ENCODE measurements around the gene COTL1.

Gene COTL1

GRCh38 chr16:84614073-84614459, 3.8 kb downstream of the COTL1 start:
- DNase-seq (ENCODE audit: low spot score): no peak

GRCh38 chr16:84613408-84614072, 4.3 kb downstream of the COTL1 start:
- DNase-seq (ENCODE audit: low spot score): no peak

- DNase-seq (ENCODE audit: low spot score): no peak
Observed at GRCh38 chr16:84612686-84613085, 5.2 kb downstream of the COTL1 start.

- no peak for DNase-seq (ENCODE audit: low spot score)
Observed at GRCh38 chr16:84611041-84611440, 6.8 kb downstream of the COTL1 start.

GRCh38 chr16:84610376-84610775, 7.5 kb downstream of the COTL1 start:
- DNase-seq (ENCODE audit: low spot score): no peak

GRCh38 chr16:84609563-84610177, 8.2 kb downstream of the COTL1 start:
- no peak for DNase-seq (ENCODE audit: low spot score)

DNA sequence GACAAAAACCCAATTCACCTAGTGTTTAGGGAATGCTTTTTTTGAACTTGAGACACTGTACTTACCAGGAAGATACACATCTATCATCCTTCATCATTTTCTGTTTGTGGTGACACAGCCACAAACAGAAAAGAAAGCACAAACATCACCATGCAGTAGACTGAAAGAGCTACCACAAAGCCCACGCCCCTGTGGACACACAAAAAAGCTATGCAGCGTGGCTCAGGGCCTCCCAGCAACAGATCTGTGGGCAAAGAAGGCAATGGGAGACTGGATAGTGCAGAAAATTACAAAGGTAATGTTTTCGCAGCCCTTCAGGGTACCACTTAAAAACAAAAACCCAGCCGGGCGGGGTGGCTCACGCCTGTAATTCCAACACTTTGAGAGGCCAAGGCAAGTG, 9.6 kb downstream of the COTL1 start:
- no peak for DNase-seq (ENCODE audit: low spot score)

GRCh38 chr16:84607694-84608093, 10.2 kb downstream of the COTL1 start:
- no peak for DNase-seq (ENCODE audit: low spot score)

GRCh38 chr16:84607061-84607460, 10.8 kb downstream of the COTL1 start:
- DNase-seq (ENCODE audit: low spot score): no peak

DNA sequence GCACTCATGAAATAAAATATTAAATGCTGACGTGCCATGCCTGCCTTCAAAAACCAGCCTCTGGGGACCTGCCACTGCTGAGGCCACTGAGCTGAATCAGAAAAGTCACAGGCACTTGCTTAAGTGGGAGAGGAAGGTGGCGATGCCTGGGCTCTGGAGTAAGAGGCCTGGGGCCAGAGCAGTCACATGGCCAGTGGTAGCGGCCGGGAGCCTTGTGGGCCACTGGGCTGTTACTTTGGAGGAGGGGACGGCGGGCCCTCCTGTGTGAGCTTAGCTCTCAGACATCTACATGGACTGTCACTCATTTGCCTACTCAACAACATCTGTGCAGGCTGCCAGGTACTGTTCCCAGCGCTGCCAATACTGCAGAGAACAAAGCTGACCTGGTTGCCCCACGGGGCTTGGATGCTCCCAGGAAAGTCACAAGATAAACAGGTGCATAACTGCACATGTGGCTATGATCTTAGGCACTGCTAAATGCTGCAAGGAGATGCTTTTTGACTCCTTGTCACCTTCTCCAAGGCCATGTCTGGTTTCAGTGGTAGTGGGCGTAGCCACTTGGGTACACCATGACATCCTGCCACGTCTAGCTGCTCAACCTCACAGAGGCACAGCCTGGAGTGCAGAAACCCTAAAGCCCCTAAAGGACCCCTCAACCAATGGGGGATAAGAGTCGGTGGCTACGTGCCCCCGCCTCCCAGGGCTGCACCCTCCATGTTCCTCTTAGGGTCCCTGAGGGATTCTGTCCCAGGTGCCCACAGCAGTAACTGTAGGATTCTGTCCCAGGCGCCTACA, 11.6 kb downstream of the COTL1 start:
- DNase-seq (ENCODE audit: low spot score): no peak

DNA sequence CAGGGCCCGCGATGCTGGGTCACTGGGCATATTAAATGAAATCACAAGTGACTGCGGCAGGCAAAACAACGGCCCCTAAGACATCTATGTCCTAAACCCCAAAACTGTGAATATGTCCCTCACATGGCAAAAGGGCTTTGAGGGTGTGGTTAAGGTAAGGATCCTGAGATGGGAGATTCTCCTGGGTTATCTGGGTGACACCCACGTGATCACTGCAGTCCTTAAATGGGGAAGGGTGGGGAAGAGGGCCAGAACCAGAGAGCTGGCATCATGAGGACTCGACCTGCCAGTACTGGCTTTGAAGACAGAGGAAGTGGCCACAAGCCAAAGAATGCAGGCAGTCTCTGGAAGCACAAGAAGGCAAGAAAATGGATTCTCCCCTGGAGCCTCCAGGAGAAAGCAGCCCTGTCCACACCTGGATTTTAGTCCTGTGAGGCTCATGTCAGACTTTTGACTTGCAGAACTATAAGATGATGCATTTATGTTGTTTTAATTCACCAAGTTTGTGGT, 12.5 kb downstream of the COTL1 start:
- no peak for DNase-seq (ENCODE audit: low spot score)

DNA sequence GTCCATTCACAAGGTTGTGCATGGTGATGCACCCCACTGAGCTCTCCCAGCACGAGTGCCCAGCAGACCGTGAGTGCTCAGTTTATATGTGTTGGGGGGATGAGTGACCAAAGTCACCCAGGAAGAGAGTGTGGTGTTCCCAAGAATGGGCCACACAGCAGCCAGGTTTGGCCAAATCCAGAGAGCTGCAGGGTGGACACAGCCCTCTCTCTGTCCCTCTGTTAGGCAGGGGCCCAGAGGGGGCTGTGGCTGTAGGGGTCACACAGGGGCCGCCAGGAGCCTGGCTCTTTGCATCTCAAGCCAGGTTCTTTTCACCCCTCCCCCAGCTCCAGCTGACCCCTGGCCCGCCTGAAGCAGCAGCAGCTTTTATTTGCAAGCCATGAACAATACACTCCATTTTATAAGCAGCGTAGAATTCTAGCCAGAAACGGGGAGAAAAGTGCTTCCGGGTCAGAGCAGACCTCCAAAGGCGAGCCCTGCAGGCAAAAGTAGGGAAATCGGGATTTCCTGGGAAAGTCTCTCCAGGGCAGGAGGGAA, 13.3 kb downstream of the COTL1 start:
- DNase-seq (ENCODE audit: low spot score): no peak

DNA sequence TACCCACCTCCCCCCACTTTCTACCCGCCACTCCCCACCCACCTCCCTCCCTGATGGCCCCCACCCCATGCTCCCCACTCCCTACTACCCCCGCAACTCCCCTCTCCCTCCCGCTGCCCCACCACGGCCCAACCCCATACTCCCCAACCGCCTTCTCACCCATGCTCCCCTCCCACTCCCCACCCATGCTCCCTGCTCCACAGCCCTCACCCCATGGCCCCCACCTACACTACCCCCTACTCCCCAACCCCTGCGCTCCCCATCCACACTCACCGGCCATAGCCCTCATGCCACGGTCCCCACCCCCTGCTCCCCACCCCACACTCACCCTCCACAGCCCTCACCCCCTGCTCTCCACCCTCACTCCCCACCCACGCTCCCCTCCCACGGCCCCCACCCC, 13.9 kb downstream of the COTL1 start:
- DNase-seq (ENCODE audit: low spot score): no peak

DNA sequence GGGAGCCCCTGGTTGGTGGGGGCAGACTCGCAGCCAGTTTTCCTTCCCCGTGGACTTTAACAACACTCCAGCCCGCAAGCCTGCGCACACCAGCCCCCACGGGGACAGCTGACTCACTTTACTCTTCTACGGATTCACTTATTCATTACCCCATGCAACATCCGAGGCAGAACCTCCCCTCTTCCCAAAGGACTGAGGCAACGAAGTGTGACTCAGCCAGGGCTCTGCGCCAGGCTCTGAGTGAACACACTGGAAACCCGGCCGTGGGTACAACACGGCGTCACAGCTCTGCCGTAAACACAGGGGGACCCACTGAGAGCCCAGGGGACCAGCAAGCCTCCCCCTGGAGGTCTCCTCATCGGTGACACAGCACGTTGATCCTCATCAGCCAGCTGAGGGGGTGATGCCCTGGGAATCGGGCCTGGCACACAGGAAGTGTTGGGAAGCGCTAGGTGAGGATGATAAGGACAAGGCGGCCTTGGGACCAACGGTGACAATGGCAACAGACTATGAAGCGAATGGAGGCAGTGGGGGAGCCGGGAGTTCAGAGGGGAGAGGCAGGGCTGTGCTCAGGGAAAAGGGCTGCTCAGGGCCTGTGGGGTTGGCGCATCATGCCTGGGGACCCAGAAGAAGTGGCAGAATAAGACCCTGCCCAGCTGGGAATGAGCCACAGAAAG, 14.6 kb downstream of the COTL1 start:
- peak; percentile 75 for DNase-seq (ENCODE audit: low spot score)

GRCh38 chr16:84600343-84601229, 17.3 kb downstream of the COTL1 start:
- no peak for DNase-seq (ENCODE audit: low spot score)

DNA sequence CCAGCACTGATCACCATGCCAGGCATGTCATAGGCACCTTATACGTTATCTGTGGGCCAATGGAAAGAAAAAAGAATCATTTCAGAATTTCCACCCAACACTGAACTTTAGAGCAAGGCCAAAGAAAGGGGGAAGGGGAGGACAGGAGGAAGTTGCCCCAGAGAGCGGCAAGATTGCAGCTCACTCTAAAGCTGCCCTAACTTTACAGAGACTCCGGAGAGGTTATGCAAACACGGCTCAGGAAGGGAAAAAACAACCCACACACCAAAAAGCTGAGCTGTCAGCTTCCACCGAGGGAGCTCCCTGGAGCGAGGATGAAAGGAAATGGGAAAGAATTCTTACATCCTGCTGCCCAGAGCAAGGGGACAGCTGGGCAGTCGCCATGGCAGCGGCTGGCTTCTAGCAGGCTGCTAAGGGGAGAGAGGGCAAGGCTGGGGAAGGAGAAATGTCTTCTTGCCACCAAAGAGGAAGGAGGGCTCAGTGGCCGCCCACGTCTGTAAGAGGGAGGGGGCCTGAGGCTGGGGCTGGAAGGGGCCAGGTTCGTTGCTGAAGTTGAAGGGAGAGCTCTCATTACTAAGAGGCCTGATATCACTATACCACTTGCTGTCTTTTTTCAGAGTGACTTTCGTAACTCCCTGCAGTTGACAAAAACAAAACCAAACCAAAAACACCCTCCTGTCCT, 18.2 kb downstream of the COTL1 start:
- DNase-seq (ENCODE audit: low spot score): peak; percentile 68

- no peak for DNase-seq (ENCODE audit: low spot score)
Observed at GRCh38 chr16:84598360-84598759, 19.5 kb downstream of the COTL1 start.

- no peak for DNase-seq (ENCODE audit: low spot score)
Observed at GRCh38 chr16:84597931-84598351, 19.9 kb downstream of the COTL1 start.

DNA sequence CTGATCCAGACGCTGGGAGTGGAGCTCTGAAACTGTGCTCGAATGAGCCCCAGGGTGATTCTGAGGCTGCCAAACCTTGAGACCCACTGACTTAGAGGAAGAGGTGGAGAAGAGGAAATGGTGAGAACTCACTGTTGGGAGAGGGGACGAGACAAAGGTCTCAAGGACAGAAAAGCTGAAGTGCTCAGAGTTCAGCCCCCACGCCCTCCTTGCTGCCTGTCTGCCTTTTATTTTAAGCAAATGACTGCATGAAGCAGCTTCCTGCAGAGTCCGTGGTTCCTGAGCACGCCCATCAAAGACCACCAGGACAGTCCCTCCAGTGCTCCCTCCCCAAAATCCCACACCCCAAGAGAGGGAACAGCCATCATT, 20.4 kb downstream of the COTL1 start:
- DNase-seq (ENCODE audit: low spot score): peak; percentile 30

DNA sequence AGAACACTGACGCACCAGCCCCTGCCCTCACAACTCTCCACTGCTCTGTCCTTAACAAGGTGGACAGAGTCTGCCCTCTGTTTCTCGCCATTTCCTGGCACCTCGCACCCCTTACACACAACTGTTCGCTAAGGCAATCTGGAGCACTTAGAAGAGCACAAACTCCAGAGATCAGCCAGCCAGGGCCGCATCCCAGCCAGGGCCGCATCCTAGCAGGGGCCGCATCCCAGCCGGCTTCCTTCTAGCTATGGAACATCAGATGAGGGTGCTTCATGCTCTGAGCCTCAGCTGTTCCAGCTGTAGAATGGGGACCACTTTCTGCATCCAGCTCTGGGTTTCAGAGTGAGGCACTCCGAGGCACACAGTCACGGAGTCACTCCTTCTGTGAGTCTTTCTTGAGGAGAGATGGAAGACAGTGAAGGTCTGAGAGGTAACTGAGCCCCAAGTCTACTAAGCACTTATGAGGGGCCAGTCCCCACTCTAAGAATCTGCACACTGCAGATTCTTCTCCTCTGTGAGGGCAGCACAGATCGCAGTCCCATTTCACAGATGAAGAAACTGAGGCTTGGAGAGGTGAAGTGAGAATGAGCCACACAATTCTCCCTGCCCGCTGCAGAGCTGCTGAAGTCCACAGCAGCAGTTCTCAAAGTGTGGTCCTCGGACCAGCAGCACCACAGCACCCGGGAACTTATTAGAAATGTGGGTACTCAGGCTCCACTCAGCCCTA, 20.9 kb downstream of the COTL1 start:
- DNase-seq (ENCODE audit: low spot score): no peak
